ENCODE results near the gene CD247. TPM values are rescaled to one million over a fixed set of nuclear protein-coding genes. Genes with fewer than 3 reads are reported as not detected.

The CD247 gene
- total and polyA plus RNA-seq, 9 of the 15 experiments (the other 6 are each of a cell fraction or from before 2014, with no cell fraction given), result 0.08 to 0.42 (median 0.28) TPM; not detected in 5

DNA sequence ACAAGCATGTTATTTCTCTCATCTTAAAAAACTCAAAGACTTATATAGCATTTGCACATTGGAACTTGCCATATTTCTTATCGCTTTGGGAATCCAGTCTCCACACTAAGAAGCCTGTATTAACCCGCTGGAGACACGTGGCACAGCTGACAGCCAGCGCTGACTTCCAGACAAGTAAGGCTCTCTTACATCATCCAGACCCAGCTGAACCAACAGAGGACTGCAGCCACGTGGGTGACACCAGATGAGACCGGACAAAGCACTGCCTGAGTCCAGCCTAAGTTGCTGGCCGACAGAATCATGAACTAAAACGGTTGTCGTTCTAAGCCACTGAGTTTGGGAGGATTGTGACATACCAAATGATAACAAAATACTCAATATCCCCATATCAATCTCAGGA lies 6.3 kb upstream of the CD247 start (continued):
- TF ChIP-seq, protein P1, sequence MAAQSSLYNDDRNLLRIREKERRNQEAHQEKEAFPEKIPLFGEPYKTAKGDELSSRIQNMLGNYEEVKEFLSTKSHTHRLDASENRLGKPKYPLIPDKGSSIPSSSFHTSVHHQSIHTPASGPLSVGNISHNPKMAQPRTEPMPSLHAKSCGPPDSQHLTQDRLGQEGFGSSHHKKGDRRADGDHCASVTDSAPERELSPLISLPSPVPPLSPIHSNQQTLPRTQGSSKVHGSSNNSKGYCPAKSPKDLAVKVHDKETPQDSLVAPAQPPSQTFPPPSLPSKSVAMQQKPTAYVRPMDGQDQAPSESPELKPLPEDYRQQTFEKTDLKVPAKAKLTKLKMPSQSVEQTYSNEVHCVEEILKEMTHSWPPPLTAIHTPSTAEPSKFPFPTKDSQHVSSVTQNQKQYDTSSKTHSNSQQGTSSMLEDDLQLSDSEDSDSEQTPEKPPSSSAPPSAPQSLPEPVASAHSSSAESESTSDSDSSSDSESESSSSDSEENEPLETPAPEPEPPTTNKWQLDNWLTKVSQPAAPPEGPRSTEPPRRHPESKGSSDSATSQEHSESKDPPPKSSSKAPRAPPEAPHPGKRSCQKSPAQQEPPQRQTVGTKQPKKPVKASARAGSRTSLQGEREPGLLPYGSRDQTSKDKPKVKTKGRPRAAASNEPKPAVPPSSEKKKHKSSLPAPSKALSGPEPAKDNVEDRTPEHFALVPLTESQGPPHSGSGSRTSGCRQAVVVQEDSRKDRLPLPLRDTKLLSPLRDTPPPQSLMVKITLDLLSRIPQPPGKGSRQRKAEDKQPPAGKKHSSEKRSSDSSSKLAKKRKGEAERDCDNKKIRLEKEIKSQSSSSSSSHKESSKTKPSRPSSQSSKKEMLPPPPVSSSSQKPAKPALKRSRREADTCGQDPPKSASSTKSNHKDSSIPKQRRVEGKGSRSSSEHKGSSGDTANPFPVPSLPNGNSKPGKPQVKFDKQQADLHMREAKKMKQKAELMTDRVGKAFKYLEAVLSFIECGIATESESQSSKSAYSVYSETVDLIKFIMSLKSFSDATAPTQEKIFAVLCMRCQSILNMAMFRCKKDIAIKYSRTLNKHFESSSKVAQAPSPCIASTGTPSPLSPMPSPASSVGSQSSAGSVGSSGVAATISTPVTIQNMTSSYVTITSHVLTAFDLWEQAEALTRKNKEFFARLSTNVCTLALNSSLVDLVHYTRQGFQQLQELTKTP (IDR thresholded peaks at IDR 0.05; ENCODE audit: low read depth in 1 of 2, partially characterized antibody in 2 of 2), result no peak
- TF ChIP-seq MCM3 (IDR thresholded peaks at IDR 0.05) (no peak), TOE1 (IDR thresholded peaks at IDR 0.05; ENCODE audit: borderline replicate concordance) (peak; percentile 26; the same call in 1 of the 2 replicates), TOE1 (CRISPR knock-in tag; IDR thresholded peaks at IDR 0.05; ENCODE audit: borderline replicate concordance, low read depth) (no peak), ZNF695 (CRISPR knock-in tag; IDR thresholded peaks at IDR 0.05) (no peak), C11orf30 (IDR thresholded peaks at IDR 0.05; ENCODE audit: low read depth) (no peak), ZNF584 (CRISPR knock-in tag; IDR thresholded peaks at IDR 0.05; ENCODE audit: low read depth) (peak; percentile 77), TRIM28 (IDR thresholded peaks at IDR 0.05) (no peak), RBM17 (IDR thresholded peaks at IDR 0.05; ENCODE audit: borderline replicate concordance, low read depth, low read length) (no peak), PHF8 (IDR thresholded peaks at IDR 0.05; ENCODE audit: borderline replicate concordance, low read length) (no peak), NCOR1 (IDR thresholded peaks at IDR 0.05) (peak; percentile 9; the same call in 1 of the 2 replicates), HNRNPL (IDR thresholded peaks at IDR 0.05; ENCODE audit: low read depth, low read length) (no peak), NR4A1 (CRISPR knock-in tag; IDR thresholded peaks at IDR 0.05) (no peak), NR4A1 (tag; IDR thresholded peaks at IDR 0.05) (peak; percentile 70; the same call in 1 of the 2 replicates), NCOA6 (IDR thresholded peaks at IDR 0.05) (no peak), DIDO1 (tag; IDR thresholded peaks at IDR 0.05; ENCODE audit: low read depth) (no peak), SP1 (CRISPR knock-in tag; IDR thresholded peaks at IDR 0.05) (no peak), PHTF2 (CRISPR knock-in tag; IDR thresholded peaks at IDR 0.05) (no peak), ZNF707 (CRISPR knock-in tag; conservative IDR thresholded peaks at IDR 0.05) (no peak), POLR3A (IDR thresholded peaks at IDR 0.05; ENCODE audit: borderline replicate concordance, extremely low read depth, insufficient read depth, insufficient read length) (no peak)
- TF ChIP-seq, protein P2, sequence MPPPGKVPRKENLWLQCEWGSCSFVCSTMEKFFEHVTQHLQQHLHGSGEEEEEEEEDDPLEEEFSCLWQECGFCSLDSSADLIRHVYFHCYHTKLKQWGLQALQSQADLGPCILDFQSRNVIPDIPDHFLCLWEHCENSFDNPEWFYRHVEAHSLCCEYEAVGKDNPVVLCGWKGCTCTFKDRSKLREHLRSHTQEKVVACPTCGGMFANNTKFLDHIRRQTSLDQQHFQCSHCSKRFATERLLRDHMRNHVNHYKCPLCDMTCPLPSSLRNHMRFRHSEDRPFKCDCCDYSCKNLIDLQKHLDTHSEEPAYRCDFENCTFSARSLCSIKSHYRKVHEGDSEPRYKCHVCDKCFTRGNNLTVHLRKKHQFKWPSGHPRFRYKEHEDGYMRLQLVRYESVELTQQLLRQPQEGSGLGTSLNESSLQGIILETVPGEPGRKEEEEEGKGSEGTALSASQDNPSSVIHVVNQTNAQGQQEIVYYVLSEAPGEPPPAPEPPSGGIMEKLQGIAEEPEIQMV (tag; conservative IDR thresholded peaks at IDR 0.05; ENCODE audit: low read depth), result no peak
- TF ChIP-seq, protein P3, sequence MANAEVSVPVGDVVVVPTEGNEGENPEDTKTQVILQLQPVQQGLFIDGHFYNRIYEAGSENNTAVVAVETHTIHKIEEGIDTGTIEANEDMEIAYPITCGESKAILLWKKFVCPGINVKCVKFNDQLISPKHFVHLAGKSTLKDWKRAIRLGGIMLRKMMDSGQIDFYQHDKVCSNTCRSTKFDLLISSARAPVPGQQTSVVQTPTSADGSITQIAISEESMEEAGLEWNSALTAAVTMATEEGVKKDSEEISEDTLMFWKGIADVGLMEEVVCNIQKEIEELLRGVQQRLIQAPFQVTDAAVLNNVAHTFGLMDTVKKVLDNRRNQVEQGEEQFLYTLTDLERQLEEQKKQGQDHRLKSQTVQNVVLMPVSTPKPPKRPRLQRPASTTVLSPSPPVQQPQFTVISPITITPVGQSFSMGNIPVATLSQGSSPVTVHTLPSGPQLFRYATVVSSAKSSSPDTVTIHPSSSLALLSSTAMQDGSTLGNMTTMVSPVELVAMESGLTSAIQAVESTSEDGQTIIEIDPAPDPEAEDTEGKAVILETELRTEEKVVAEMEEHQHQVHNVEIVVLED (CRISPR knock-in tag; IDR thresholded peaks at IDR 0.05), result no peak
- TF ChIP-seq, protein P4, sequence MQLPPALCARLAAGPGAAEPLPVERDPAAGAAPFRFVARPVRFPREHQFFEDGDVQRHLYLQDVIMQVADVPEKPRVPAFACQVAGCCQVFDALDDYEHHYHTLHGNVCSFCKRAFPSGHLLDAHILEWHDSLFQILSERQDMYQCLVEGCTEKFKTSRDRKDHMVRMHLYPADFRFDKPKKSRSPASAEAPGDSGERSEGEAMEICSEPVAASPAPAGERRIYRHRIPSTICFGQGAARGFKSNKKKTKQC (CRISPR knock-in tag; IDR thresholded peaks at IDR 0.05), result no peak
